Esophagus squamous epithelium (tissue), 5 donors: ENCODE measurements around the gene PTPN14. TPM values are rescaled to one million over a fixed set of nuclear protein-coding genes. Genes with fewer than 3 reads are reported as not detected.
A peak's percentile ranks its signal among the peaks of the same experiment; 100 is the strongest.

Experiments
- DNase-seq: peaks from one replicate; lab custom pipeline; 2025; lab: John Stamatoyannopoulos, UW
- H3K27ac ChIP-seq, 4 donors: fragments of 200-600 bp; sonication (generic); one replicate each; pipeline ENCODE4 v1.5.1; 2016 to 2019; ENCODE audit warnings: mild to moderate bottlenecking in 1 of 4
- H3K27me3 ChIP-seq, 4 donors: fragments of 200-600 bp; sonication (generic); 1 replicate in 3 of 4; 2 replicates in 1 of 4; pipeline versions ENCODE4 v1.5.1 to v1.6.0; 2017 to 2021; ENCODE audit warnings: antibody characterized with exemption in 1 of 4
- H3K36me3 ChIP-seq, 3 donors: fragments of 200-600 bp; sonication (generic); one replicate each; pipeline ENCODE4 v1.5.1; 2016 to 2019
- H3K4me1 ChIP-seq, 3 donors: fragments of 200-600 bp; sonication (generic); one replicate each; pipeline ENCODE4 v1.5.1; 2017 to 2019
- H3K4me3 ChIP-seq, 4 donors: fragments of 200-600 bp; sonication (generic); 1 replicate in 3 of 4; 2 replicates in 1 of 4; pipeline ENCODE4 v1.5.1; 2016 to 2019; ENCODE audit warnings: mild to moderate bottlenecking in 2 of 4, moderate library complexity in 1 of 4
- H3K9me3 ChIP-seq, 3 donors: fragments of 200-600 bp; sonication (generic); one replicate each; pipeline ENCODE4 v1.5.1; 2016 to 2019
- CTCF ChIP-seq, 6 experiments: fragments of 450-650 bp in 4 of 6; fragments of 200-600 bp in 2 of 6; sonication (generic) in 2 of 6; IDR thresholded peaks; one replicate each; pipeline ENCODE4 v1.5.1; 2016 to 2019; ENCODE audit warnings: antibody characterized with exemption in 6 of 6, mild to moderate bottlenecking in 4 of 6, moderate library complexity in 4 of 6
- POLR2A ChIP-seq, 4 donors: fragments of 450-650 bp; IDR thresholded peaks; one replicate each; pipeline ENCODE4 v1.6.1; 2017; ENCODE audit warnings: antibody characterized with exemption in 4 of 4, mild to moderate bottlenecking in 4 of 4, moderate library complexity in 3 of 4
- WGBS, 2 donors: methylation state at CpG; one replicate each; pipeline ENCODE4 v1.1.5; 2018; 5-methylcytosine and 5-hydroxymethylcytosine counted together
- intact Hi-C: fragments of 100-400 bp; cut with DNase I; formaldehyde crosslinking; loops from one replicate; pipeline ENCODE4 v1.15.0; 2022
- total RNA-seq, 4 donors: library from RNA; depleted of rRNA; stranded (reverse); fragments of >200 nt; gene quantifications; one replicate each; pipeline ENCODE4 v1.1.0, GENCODE V29; 2016
- donor health status: DM: yes; HTN: yes; CAD: no.

PTPN14 gene
- total RNA-seq, 4 donors from 2014 or later, result 14.4 to 28.8 (median 15.7) TPM

- Histone ChIP-seq H3K4me1 (peaks cover 0 to 62% (median 12%) of the 10 kb centered on the region in 3 donors), H3K27me3 (no peaks in the 10 kb centered on the region), H3K27ac (peak overlapping the region; percentile 76 to 83 (median 80)), H3K9me3 (peaks cover 0 to 15% (median 14%) of the 10 kb centered on the region in 3 donors), H3K4me3 (peak overlapping the region in 1 of 4 donors; percentile 2), H3K36me3 (no peaks in the 10 kb centered on the region)
- no peak for TF ChIP-seq POLR2A (IDR thresholded peaks at IDR 0.05)
- TF ChIP-seq CTCF (IDR thresholded peaks at IDR 0.05), result no peak
- DNase-seq, result no peak
- intact Hi-C loops, result no loop called here
- WGBS, 2 donors, result 26 to 38% methylated on average over 11 of the region's 11 CpGs
These were observed 22.2 kb upstream of the PTPN14 start for GRCh38 chr1:214573386-214574318.

- no peaks in the 10 kb centered on the region for H3K27me3 ChIP-seq
- H3K36me3 ChIP-seq, result no peaks in the 10 kb centered on the region
- intact Hi-C loops, result no loop called here
- TF ChIP-seq CTCF (IDR thresholded peaks at IDR 0.05) (no peak), POLR2A (IDR thresholded peaks at IDR 0.05) (no peak)
- H3K9me3 ChIP-seq, result peaks cover 0 to 7% (median 5%) of the 10 kb centered on the region in 3 donors
- peaks cover 0 to 70% (median 12%) of the 10 kb centered on the region in 3 donors for H3K4me1 ChIP-seq
- DNase-seq, result no peak
- H3K4me3 ChIP-seq, result no peak overlapping the region
- no peak overlapping the region for H3K27ac ChIP-seq
These were observed 19.9 kb upstream of the PTPN14 start for GRCh38 chr1:214571281-214571680.

DNA sequence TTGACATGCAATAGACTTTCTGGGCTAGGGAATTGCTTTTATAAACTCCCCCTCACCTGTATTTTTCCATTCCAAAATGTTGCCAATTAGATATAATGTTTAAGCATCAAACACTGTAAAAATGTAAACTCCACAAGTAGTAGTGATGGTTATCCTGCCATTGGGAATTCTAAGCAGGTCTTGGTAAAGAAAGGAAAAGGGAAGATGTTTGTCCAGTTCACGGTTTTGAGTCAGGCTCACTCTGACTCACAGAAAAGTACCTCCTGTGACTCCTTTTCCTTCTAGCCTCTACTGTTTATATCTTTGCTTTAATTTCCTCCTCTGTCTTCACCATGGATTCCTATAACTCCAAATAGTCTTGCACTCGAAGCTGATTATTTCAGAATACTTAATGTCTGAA is 19.0 kb upstream of the PTPN14 start:
- H3K4me3 ChIP-seq, result no peak overlapping the region
- TF ChIP-seq POLR2A (IDR thresholded peaks at IDR 0.05), result no peak
- H3K27ac ChIP-seq, result no peak overlapping the region
- H3K36me3 ChIP-seq, result no peaks in the 10 kb centered on the region
- intact Hi-C loops, result no loop called here
- 15 to 26% methylated on average over 2 of the region's 2 CpGs for WGBS, 2 donors
- DNase-seq, result no peak
- no peaks in the 10 kb centered on the region for H3K9me3 ChIP-seq
- no peaks in the 10 kb centered on the region for H3K27me3 ChIP-seq
- H3K4me1 ChIP-seq, result peaks cover 0 to 68% (median 12%) of the 10 kb centered on the region in 3 donors

- no peak for TF ChIP-seq CTCF (IDR thresholded peaks at IDR 0.05)
- TF ChIP-seq POLR2A (IDR thresholded peaks at IDR 0.05), result no peak
- Histone ChIP-seq H3K4me3 (no peak overlapping the region), H3K36me3 (no peaks in the 10 kb centered on the region), H3K4me1 (peaks cover 0 to 59% (median 12%) of the 10 kb centered on the region in 3 donors), H3K27ac (no peak overlapping the region), H3K9me3 (no peaks in the 10 kb centered on the region), H3K27me3 (no peaks in the 10 kb centered on the region)
- DNase-seq, result no peak
- 56 to 61% methylated on average over 2 of the region's 2 CpGs for WGBS, 2 donors
- intact Hi-C loops, result no loop called here
These were observed 18.1 kb upstream of the PTPN14 start for GRCh38 chr1:214569357-214570004.

GRCh38 chr1:214568328-214568727 is 16.9 kb upstream of the PTPN14 start:
- DNase-seq, result no peak
- Histone ChIP-seq H3K4me1 (peaks cover 0 to 47% (median 12%) of the 10 kb centered on the region in 3 donors), H3K9me3 (no peaks in the 10 kb centered on the region), H3K27ac (no peak overlapping the region), H3K27me3 (no peaks in the 10 kb centered on the region), H3K36me3 (no peaks in the 10 kb centered on the region), H3K4me3 (no peak overlapping the region)
- intact Hi-C loops, result no loop called here
- no peak for TF ChIP-seq CTCF (IDR thresholded peaks at IDR 0.05)
- no peak for TF ChIP-seq POLR2A (IDR thresholded peaks at IDR 0.05)
- 57 to 72% methylated on average over 4 of the region's 4 CpGs for WGBS, 2 donors
